ENCODE measurements around the gene TSR2.

TSR2 gene

DNA sequence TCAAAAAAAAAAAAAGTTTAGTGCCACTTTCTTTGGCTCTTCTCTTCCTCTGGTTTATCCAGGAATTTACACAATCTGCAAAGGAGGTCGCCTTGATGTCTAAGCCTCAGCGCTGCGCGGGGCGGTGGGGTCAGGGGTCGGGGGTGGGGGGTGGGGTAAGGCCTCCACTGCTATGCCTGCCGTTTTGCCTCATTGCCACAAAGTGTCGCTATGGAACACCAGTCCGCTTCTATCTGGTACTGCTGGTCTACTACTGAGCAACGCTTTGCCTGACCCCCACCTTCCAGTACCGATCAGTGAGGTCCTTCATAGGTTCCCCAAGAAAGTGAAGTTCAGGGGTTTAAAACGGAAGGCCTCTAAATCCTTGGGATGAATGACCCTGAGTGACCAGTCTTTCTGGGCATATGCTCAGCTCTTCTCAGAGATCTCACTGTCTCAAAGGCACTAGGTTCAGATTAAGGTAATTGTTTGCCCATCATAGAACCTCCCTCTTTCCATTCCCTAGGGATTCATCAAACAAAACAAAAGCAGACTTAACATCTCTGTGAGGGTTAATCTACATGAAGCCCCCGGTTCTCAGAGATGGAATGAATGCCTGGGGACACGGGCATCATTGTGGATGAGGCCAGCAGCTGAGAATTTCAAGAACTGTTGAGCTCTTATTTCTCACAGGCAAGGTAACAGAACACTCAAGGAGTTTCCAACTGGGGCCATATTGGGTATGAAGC lies 16.9 kb upstream of the TSR2 start:
- peaks cover 0 to 4% (median 0%) of the 10 kb centered on the region in 5 donors for H3K27me3 ChIP-seq (ENCODE audit: control insufficient read depth in 5 of 5, insufficient read depth in 4 of 5, low read length in 5 of 5)
- H3K4me1 ChIP-seq (ENCODE audit: control insufficient read depth in 5 of 5, insufficient read depth in 5 of 5, low read length in 5 of 5): no peaks in the 10 kb centered on the region
- H3K4me3 ChIP-seq (ENCODE audit: low read depth in 1 of 5, low read length in 5 of 5): no peak overlapping the region
- H3K9me3 ChIP-seq (ENCODE audit: control insufficient read depth in 5 of 5, low read length in 5 of 5): no peaks in the 10 kb centered on the region
- no peak overlapping the region for H3K9ac ChIP-seq (ENCODE audit: low read length in 5 of 5)
- no peak overlapping the region for H3K27ac ChIP-seq (ENCODE audit: low read depth, low read length)
- H3K36me3 ChIP-seq (ENCODE audit: control insufficient read depth in 5 of 5, insufficient read depth in 5 of 5, low read length in 5 of 5): no peaks in the 10 kb centered on the region

DNA sequence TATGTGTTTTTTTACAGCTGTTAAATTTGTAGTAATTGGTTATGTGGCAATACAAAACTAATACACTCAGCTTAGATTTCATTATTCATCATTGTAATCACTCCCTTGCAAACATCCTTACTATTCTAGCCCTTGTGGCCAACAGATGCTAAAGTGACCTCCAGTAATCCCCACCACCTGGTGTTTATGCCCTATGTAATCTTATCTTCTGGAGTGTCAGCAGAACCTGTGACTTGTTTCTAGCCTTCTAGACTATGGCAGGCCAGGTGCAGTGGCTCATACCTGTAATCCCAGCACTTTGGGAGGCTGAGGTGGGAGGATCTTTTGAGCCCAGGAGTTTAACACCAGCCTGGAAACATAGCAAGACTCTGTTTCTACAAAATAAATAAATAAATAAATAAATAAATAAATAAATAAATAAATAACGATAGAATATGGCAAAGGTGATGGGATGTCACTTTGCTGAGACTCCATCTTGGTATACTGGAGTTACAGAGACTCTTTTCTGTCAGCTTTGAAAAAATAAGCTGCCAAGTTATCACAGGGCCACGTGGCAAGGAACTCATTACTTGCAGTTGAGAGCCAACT lies 12.3 kb upstream of the TSR2 start:
- Histone ChIP-seq H3K9me3 (ENCODE audit: control insufficient read depth in 5 of 5, low read length in 5 of 5) (no peaks in the 10 kb centered on the region), H3K36me3 (ENCODE audit: control insufficient read depth in 5 of 5, insufficient read depth in 5 of 5, low read length in 5 of 5) (no peaks in the 10 kb centered on the region), H3K4me1 (ENCODE audit: control insufficient read depth in 5 of 5, insufficient read depth in 5 of 5, low read length in 5 of 5) (no peaks in the 10 kb centered on the region), H3K27ac (ENCODE audit: low read depth, low read length) (no peak overlapping the region), H3K27me3 (ENCODE audit: control insufficient read depth in 5 of 5, insufficient read depth in 4 of 5, low read length in 5 of 5) (peaks cover 0 to 3% (median 0%) of the 10 kb centered on the region in 5 donors), H3K9ac (ENCODE audit: low read length in 5 of 5) (no peak overlapping the region), H3K4me3 (ENCODE audit: low read depth in 1 of 5, low read length in 5 of 5) (no peak overlapping the region)

DNA sequence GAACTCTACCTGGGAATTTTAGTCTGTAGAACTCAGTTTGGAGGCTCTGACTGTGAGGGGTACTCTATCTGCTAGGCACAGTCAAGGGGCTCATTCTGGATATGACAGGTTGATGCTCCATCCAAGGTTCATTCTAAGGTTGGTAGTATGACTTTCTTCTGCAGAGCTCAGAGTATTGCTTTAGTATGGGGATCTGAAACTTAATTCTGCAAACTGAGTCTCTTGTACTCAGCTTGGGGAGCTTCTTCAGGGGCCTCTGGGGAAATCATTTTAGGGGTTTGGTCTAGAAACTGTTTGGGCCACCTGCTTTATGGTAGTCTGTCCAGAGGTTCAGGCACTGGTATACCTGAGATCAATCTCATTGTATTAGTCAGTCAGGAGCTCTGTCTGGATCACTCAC lies 9.7 kb upstream of the TSR2 start:
- H3K4me3 ChIP-seq (ENCODE audit: low read depth in 1 of 5, low read length in 5 of 5): no peak overlapping the region
- no peaks in the 10 kb centered on the region for H3K36me3 ChIP-seq (ENCODE audit: control insufficient read depth in 5 of 5, insufficient read depth in 5 of 5, low read length in 5 of 5)
- H3K27ac ChIP-seq (ENCODE audit: low read depth, low read length): no peak overlapping the region
- H3K27me3 ChIP-seq (ENCODE audit: control insufficient read depth in 5 of 5, insufficient read depth in 4 of 5, low read length in 5 of 5): peaks cover 0 to 3% (median 0%) of the 10 kb centered on the region in 5 donors
- H3K9me3 ChIP-seq (ENCODE audit: control insufficient read depth in 5 of 5, low read length in 5 of 5): no peaks in the 10 kb centered on the region
- H3K4me1 ChIP-seq (ENCODE audit: control insufficient read depth in 5 of 5, insufficient read depth in 5 of 5, low read length in 5 of 5): no peaks in the 10 kb centered on the region
- H3K9ac ChIP-seq (ENCODE audit: low read length in 5 of 5): no peak overlapping the region

DNA sequence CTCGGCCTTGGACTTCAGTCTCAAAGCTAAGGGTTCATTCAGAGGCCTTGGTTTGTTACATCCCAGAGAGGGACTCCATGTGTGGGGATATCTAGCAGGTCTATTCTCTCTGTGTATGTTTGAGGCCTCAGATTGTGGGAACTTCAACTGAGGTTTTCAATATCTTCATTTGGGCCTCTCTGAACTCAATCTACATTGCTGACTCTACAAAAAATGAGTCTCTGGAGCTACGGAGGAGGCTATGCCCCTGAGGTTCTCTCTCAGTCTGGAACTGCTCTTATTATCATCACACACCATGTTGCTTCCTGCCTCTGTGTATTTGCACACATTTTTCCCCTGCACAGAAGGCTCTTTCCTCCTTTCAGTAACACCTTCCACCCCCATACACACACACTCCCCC lies 5.1 kb upstream of the TSR2 start:
- Histone ChIP-seq H3K4me3 (ENCODE audit: low read depth in 1 of 5, low read length in 5 of 5) (no peak overlapping the region), H3K27ac (ENCODE audit: low read depth, low read length) (no peak overlapping the region), H3K9ac (ENCODE audit: low read length in 5 of 5) (no peak overlapping the region), H3K27me3 (ENCODE audit: control insufficient read depth in 5 of 5, insufficient read depth in 4 of 5, low read length in 5 of 5) (no peaks in the 10 kb centered on the region), H3K4me1 (ENCODE audit: control insufficient read depth in 5 of 5, insufficient read depth in 5 of 5, low read length in 5 of 5) (peaks cover 0 to 5% (median 0%) of the 10 kb centered on the region in 5 donors), H3K9me3 (ENCODE audit: control insufficient read depth in 5 of 5, low read length in 5 of 5) (no peaks in the 10 kb centered on the region), H3K36me3 (ENCODE audit: control insufficient read depth in 5 of 5, insufficient read depth in 5 of 5, low read length in 5 of 5) (no peaks in the 10 kb centered on the region)

DNA sequence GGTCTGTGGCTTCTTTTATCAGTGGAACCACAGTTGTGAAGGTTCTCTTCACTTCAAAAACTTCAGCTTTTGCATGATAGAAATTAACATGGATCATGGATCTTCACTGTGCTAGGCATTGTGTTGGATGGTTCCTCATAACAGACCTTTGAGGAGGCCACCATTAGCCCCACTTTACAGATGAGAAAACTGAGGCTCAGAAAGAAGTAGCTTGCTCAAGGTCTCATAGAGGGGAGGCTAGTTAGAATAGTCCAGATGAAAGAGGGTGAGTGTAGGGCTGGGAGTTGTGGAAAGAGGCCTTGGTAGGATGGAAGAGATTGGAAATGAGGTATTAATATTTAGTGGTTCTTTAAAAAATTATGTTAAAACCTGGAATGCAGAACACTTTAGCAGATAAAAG lies 2.6 kb downstream of the TSR2 start:
- Histone ChIP-seq H3K9me3 (ENCODE audit: control insufficient read depth in 5 of 5, low read length in 5 of 5) (no peaks in the 10 kb centered on the region), H3K27me3 (ENCODE audit: control insufficient read depth in 5 of 5, insufficient read depth in 4 of 5, low read length in 5 of 5) (peaks cover 0 to 6% (median 0%) of the 10 kb centered on the region in 5 donors), H3K27ac (ENCODE audit: low read depth, low read length) (no peak overlapping the region), H3K9ac (ENCODE audit: low read length in 5 of 5) (no peak overlapping the region), H3K4me3 (ENCODE audit: low read depth in 1 of 5, low read length in 5 of 5) (no peak overlapping the region), H3K4me1 (ENCODE audit: control insufficient read depth in 5 of 5, insufficient read depth in 5 of 5, low read length in 5 of 5) (peaks cover 2 to 26% (median 18%) of the 10 kb centered on the region in 5 donors), H3K36me3 (ENCODE audit: control insufficient read depth in 5 of 5, insufficient read depth in 5 of 5, low read length in 5 of 5) (peaks cover 0 to 21% (median 18%) of the 10 kb centered on the region in 5 donors)

DNA sequence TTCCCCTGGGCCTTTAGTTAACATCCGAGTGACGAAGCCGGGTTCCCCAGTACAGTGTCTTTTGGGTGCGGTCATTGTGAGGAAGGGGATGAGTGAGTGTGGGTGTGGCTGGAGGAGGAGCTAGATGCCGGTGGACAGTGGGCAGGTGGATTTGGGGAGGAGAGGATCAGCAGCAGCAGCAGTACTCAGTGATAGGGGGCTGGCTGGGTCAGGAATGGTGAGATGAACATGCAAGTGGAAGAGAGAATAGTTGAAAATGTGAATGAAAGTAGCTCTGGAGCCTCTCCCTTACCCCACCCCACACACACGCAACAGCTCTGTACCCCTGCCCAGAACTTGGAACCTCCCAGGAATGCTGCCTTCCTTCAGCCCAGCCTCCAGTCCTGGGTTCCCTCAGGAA lies 4.5 kb downstream of the TSR2 start:
- Histone ChIP-seq H3K27me3 (ENCODE audit: control insufficient read depth in 5 of 5, insufficient read depth in 4 of 5, low read length in 5 of 5) (peaks cover 0 to 6% (median 3%) of the 10 kb centered on the region in 5 donors), H3K4me3 (ENCODE audit: low read depth in 1 of 5, low read length in 5 of 5) (no peak overlapping the region), H3K4me1 (ENCODE audit: control insufficient read depth in 5 of 5, insufficient read depth in 5 of 5, low read length in 5 of 5) (peaks cover 2 to 22% (median 18%) of the 10 kb centered on the region in 5 donors), H3K36me3 (ENCODE audit: control insufficient read depth in 5 of 5, insufficient read depth in 5 of 5, low read length in 5 of 5) (peaks cover 0 to 28% (median 24%) of the 10 kb centered on the region in 5 donors), H3K9me3 (ENCODE audit: control insufficient read depth in 5 of 5, low read length in 5 of 5) (no peaks in the 10 kb centered on the region), H3K9ac (ENCODE audit: low read length in 5 of 5) (no peak overlapping the region), H3K27ac (ENCODE audit: low read depth, low read length) (no peak overlapping the region)

DNA sequence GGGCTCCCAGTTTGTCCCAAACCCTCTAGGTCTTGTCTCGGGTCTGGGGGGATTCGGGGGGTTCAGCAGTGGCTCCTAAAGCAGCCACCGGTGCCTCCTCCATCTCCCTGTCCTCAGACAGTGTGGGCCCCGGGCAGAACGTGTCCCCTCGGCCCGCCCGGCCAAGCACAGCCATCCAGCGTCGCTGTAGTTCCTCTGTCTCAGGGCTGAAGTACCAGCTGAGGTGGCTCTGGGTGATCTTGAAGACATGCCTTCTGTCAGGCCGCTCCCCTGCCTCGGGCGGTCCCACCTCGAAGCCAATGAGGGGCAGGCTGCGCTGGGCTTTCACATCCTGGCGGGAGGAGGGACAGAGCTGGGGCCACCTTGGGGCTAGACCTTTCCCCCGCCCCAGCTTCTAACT lies 5.9 kb downstream of the TSR2 start:
- Histone ChIP-seq H3K9ac (ENCODE audit: low read length in 5 of 5) (no peak overlapping the region), H3K27me3 (ENCODE audit: control insufficient read depth in 5 of 5, insufficient read depth in 4 of 5, low read length in 5 of 5) (peaks cover 0 to 6% (median 3%) of the 10 kb centered on the region in 5 donors)

DNA sequence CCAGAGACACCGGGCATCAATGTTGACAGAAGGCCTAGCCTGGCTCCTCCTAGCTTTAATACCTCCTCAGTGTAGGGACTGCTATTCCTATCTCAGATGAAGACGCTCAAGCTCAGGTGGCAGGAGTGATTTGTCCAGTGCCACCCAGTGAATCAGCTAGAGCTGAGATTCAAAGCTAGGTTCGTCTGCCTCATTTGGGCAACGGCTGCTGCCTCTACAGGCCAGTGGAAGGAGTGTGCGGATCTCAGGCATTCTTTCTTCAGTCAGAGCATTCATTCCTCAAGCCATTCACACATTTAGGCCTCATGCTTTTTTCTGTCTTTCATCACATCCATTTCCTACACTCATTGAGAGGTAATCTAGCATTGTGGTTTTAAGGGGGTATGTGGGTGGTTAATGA lies 7.3 kb downstream of the TSR2 start:
- H3K27me3 ChIP-seq (ENCODE audit: control insufficient read depth in 5 of 5, insufficient read depth in 4 of 5, low read length in 5 of 5): peaks cover 0 to 6% (median 3%) of the 10 kb centered on the region in 5 donors
- peaks cover 0 to 28% (median 24%) of the 10 kb centered on the region in 5 donors for H3K36me3 ChIP-seq (ENCODE audit: control insufficient read depth in 5 of 5, insufficient read depth in 5 of 5, low read length in 5 of 5)
- H3K27ac ChIP-seq (ENCODE audit: low read depth, low read length): no peak overlapping the region

More for the DNA sequence above, 5.9 kb downstream of the TSR2 start:
- Histone ChIP-seq H3K4me3 (ENCODE audit: low read depth in 1 of 5, low read length in 5 of 5) (no peak overlapping the region), H3K36me3 (ENCODE audit: control insufficient read depth in 5 of 5, insufficient read depth in 5 of 5, low read length in 5 of 5) (peaks cover 0 to 28% (median 24%) of the 10 kb centered on the region in 5 donors), H3K9me3 (ENCODE audit: control insufficient read depth in 5 of 5, low read length in 5 of 5) (no peaks in the 10 kb centered on the region), H3K27ac (ENCODE audit: low read depth, low read length) (no peak overlapping the region), H3K4me1 (ENCODE audit: control insufficient read depth in 5 of 5, insufficient read depth in 5 of 5, low read length in 5 of 5) (peaks cover 2 to 15% (median 12%) of the 10 kb centered on the region in 5 donors)

DNA sequence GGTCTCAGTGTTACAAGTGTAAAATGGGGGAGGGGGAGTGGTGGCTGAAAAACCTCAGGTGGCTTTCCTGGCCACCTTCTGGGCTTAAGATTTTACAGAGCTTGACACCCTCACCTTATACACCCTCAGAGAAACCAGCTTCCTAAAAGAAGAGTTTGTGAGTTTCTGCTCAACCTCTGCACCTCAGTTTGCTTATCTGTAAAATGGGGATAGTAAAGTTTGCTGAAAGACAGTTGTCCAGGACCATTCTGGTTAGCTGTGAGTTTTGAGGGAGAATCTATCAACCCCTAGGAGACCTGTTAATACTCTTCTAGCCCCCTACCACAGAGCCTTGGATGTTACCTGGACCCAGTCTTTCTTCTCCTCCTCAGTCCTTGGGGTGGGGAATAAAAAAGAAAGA lies 9.7 kb downstream of the TSR2 start:
- Histone ChIP-seq H3K9ac (ENCODE audit: low read length in 5 of 5) (no peak overlapping the region), H3K4me1 (ENCODE audit: control insufficient read depth in 5 of 5, insufficient read depth in 5 of 5, low read length in 5 of 5) (no peaks in the 10 kb centered on the region), H3K27ac (ENCODE audit: low read depth, low read length) (no peak overlapping the region), H3K27me3 (ENCODE audit: control insufficient read depth in 5 of 5, insufficient read depth in 4 of 5, low read length in 5 of 5) (peaks cover 0 to 4% (median 0%) of the 10 kb centered on the region in 5 donors), H3K4me3 (ENCODE audit: low read depth in 1 of 5, low read length in 5 of 5) (no peak overlapping the region), H3K9me3 (ENCODE audit: control insufficient read depth in 5 of 5, low read length in 5 of 5) (no peaks in the 10 kb centered on the region), H3K36me3 (ENCODE audit: control insufficient read depth in 5 of 5, insufficient read depth in 5 of 5, low read length in 5 of 5) (peaks cover 0 to 19% (median 13%) of the 10 kb centered on the region in 5 donors)

More for the DNA sequence above, 7.3 kb downstream of the TSR2 start:
- no peaks in the 10 kb centered on the region for H3K9me3 ChIP-seq (ENCODE audit: control insufficient read depth in 5 of 5, low read length in 5 of 5)
- no peak overlapping the region for H3K9ac ChIP-seq (ENCODE audit: low read length in 5 of 5)
- H3K4me3 ChIP-seq (ENCODE audit: low read depth in 1 of 5, low read length in 5 of 5): no peak overlapping the region
- H3K4me1 ChIP-seq (ENCODE audit: control insufficient read depth in 5 of 5, insufficient read depth in 5 of 5, low read length in 5 of 5): peaks cover 0 to 1% (median 0%) of the 10 kb centered on the region in 5 donors

DNA sequence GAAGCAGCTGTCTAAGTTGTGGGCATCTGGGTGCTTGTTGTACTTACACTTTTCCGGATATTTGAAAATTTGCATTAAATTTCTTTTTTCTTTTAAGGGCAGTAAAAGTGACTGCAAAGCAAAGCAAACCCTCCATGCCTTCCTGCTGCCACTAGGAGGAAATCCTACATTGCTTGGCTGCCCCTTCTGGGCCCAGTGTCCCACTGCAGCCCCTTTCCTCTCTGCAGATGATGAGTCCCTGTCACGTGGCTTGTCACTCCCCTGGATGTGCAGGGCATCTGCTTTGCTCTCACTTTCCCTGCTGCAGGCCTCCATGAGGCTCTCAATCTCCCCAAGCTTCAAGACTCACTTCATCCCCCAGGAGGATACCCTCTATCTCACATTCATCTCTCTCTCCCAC lies 12.7 kb downstream of the TSR2 start:
- Histone ChIP-seq H3K9me3 (ENCODE audit: control insufficient read depth in 5 of 5, low read length in 5 of 5) (no peaks in the 10 kb centered on the region), H3K9ac (ENCODE audit: low read length in 5 of 5) (no peak overlapping the region), H3K36me3 (ENCODE audit: control insufficient read depth in 5 of 5, insufficient read depth in 5 of 5, low read length in 5 of 5) (peaks cover 0 to 17% (median 12%) of the 10 kb centered on the region in 5 donors), H3K27me3 (ENCODE audit: control insufficient read depth in 5 of 5, insufficient read depth in 4 of 5, low read length in 5 of 5) (peaks cover 0 to 12% (median 0%) of the 10 kb centered on the region in 5 donors), H3K4me3 (ENCODE audit: low read depth in 1 of 5, low read length in 5 of 5) (no peak overlapping the region), H3K27ac (ENCODE audit: low read depth, low read length) (no peak overlapping the region), H3K4me1 (ENCODE audit: control insufficient read depth in 5 of 5, insufficient read depth in 5 of 5, low read length in 5 of 5) (no peaks in the 10 kb centered on the region)
